ENCODE data around the gene GPI.

- TF ChIP-seq CTCF (IDR thresholded peaks at IDR 0.05) (no peak), POLR2AphosphoS5 (IDR thresholded peaks at IDR 0.05) (no peak)
Measured at GRCh38 chr19:34348899-34349487, 16.0 kb upstream of the GPI start.
